ENCODE measurements around the gene NASP. TPM values are rescaled to one million over a fixed set of nuclear protein-coding genes. Genes with fewer than 3 reads are reported as not detected.
A peak's percentile ranks its signal among the peaks of the same experiment; 100 is the strongest.

NASP gene
- total RNA-seq, 1 donor from 2014 or later, result 185 TPM

DNA sequence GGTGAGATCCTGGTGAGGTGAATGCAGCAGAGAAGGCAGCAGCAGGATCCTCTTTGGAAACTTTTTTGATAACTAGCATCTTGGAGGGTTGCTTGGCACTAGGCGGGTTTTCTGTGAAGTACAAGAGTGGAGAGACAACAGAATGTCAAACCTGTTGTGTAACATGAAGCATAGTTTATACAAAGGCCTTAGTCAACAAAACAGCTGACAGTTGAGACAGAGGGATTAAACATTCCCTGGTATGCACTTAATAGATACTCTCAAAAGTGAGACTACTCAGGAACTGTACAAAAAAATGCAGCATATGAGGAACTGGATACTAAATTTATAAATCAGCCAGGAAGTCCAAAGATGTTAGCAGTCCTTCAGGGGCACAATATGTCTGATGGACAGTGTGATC is 56.5 kb downstream of the NASP start:
- no peak overlapping the region for H3K27ac Mint-ChIP-seq
- H3K4me3 Mint-ChIP-seq, result no peak overlapping the region
- peaks cover 18% of the 10 kb centered on the region for H3K36me3 Mint-ChIP-seq
- no peaks in the 10 kb centered on the region for H3K9me3 Mint-ChIP-seq
- TF ChIP-seq, protein P1, sequence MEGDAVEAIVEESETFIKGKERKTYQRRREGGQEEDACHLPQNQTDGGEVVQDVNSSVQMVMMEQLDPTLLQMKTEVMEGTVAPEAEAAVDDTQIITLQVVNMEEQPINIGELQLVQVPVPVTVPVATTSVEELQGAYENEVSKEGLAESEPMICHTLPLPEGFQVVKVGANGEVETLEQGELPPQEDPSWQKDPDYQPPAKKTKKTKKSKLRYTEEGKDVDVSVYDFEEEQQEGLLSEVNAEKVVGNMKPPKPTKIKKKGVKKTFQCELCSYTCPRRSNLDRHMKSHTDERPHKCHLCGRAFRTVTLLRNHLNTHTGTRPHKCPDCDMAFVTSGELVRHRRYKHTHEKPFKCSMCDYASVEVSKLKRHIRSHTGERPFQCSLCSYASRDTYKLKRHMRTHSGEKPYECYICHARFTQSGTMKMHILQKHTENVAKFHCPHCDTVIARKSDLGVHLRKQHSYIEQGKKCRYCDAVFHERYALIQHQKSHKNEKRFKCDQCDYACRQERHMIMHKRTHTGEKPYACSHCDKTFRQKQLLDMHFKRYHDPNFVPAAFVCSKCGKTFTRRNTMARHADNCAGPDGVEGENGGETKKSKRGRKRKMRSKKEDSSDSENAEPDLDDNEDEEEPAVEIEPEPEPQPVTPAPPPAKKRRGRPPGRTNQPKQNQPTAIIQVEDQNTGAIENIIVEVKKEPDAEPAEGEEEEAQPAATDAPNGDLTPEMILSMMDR (IDR thresholded peaks at IDR 0.05; ENCODE audit: unreplicated experiment), result no peak
- no peaks in the 10 kb centered on the region for H3K27me3 Mint-ChIP-seq (ENCODE audit: low read depth)
- no peaks in the 10 kb centered on the region for H3K4me1 Mint-ChIP-seq
- no peak for DNase-seq (ENCODE audit: low spot score in 2 of 2, unreplicated experiment in 2 of 2)

DNA sequence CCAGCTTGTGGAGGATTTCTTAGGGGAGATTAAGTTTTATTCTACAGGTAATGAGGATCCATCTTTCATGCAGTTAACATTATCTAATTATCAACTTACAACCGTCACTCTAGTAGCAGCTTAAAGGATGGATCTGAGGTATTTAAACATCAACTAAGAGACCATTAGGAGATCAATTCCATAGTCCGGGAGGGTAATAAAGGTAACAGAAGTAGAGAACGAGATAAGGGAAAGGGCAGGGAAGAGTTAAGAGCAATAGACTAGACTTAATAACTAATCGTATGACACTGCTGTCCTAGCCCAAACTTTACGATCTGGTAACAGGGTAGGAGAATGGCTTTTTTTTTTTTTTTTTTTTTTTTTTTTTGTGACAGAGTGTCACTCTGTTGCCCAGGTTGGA is 59.5 kb downstream of the NASP start:
- H3K4me3 Mint-ChIP-seq, result no peak overlapping the region
- no peaks in the 10 kb centered on the region for H3K27me3 Mint-ChIP-seq (ENCODE audit: low read depth)
- no peak overlapping the region for H3K27ac Mint-ChIP-seq
- TF ChIP-seq, protein P1 (IDR thresholded peaks at IDR 0.05; ENCODE audit: unreplicated experiment), result no peak
- no peaks in the 10 kb centered on the region for H3K4me1 Mint-ChIP-seq
- H3K9me3 Mint-ChIP-seq, result no peaks in the 10 kb centered on the region
- H3K36me3 Mint-ChIP-seq, result peaks cover 29% of the 10 kb centered on the region
- no peak for DNase-seq (ENCODE audit: low spot score in 2 of 2, unreplicated experiment in 2 of 2)

DNA sequence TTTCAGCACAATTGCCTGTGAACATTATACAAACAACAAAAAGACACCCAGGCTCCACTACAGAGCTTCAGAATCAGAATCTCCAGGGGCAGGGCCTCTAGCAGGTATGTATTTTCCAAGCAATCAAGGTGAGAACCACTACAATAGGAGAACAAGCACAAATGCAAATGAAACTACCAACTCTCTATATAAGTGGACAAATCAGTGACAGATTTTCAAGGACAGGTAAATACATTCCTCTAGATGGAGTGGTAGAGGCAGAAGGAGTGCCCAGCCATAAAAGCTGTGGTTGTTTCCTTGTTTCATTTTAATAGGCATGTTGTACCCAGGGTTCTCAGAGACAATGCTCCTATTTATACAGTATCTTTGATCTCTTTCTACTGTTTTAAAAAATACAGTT is 60.1 kb downstream of the NASP start:
- peaks cover 31% of the 10 kb centered on the region for H3K36me3 Mint-ChIP-seq
- no peak overlapping the region for H3K4me3 Mint-ChIP-seq
- H3K27me3 Mint-ChIP-seq (ENCODE audit: low read depth), result no peaks in the 10 kb centered on the region
- DNase-seq (ENCODE audit: low spot score in 2 of 2, unreplicated experiment in 2 of 2), result no peak
- TF ChIP-seq, protein P1 (IDR thresholded peaks at IDR 0.05; ENCODE audit: unreplicated experiment), result no peak
- peak overlapping the region; percentile 61 for H3K27ac Mint-ChIP-seq
- no peaks in the 10 kb centered on the region for H3K9me3 Mint-ChIP-seq
- H3K4me1 Mint-ChIP-seq, result no peaks in the 10 kb centered on the region

DNA sequence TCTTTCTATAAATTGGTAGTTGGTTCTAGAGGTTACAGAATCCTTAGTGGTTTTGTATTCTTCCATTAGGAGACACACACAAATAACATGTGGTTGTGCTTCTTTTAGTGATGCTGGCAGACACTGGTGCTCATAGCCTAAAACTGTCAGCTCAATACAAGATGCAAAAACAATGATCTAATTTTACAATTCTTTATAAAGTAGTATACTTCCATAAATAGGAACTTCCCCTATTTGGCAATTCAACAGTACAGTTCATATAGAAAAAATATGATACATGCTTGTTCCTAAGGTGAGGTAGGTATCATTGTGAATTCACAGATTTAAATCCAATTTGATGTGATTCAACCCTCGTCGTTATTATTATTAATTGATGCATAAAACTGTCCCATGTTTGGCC is 60.8 kb downstream of the NASP start:
- no peak overlapping the region for H3K27ac Mint-ChIP-seq
- H3K4me1 Mint-ChIP-seq, result no peaks in the 10 kb centered on the region
- no peak for DNase-seq (ENCODE audit: low spot score in 2 of 2, unreplicated experiment in 2 of 2)
- H3K36me3 Mint-ChIP-seq, result peaks cover 32% of the 10 kb centered on the region
- H3K9me3 Mint-ChIP-seq, result no peaks in the 10 kb centered on the region
- no peaks in the 10 kb centered on the region for H3K27me3 Mint-ChIP-seq (ENCODE audit: low read depth)
- TF ChIP-seq, protein P1 (IDR thresholded peaks at IDR 0.05; ENCODE audit: unreplicated experiment), result no peak
- no peak overlapping the region for H3K4me3 Mint-ChIP-seq

DNA sequence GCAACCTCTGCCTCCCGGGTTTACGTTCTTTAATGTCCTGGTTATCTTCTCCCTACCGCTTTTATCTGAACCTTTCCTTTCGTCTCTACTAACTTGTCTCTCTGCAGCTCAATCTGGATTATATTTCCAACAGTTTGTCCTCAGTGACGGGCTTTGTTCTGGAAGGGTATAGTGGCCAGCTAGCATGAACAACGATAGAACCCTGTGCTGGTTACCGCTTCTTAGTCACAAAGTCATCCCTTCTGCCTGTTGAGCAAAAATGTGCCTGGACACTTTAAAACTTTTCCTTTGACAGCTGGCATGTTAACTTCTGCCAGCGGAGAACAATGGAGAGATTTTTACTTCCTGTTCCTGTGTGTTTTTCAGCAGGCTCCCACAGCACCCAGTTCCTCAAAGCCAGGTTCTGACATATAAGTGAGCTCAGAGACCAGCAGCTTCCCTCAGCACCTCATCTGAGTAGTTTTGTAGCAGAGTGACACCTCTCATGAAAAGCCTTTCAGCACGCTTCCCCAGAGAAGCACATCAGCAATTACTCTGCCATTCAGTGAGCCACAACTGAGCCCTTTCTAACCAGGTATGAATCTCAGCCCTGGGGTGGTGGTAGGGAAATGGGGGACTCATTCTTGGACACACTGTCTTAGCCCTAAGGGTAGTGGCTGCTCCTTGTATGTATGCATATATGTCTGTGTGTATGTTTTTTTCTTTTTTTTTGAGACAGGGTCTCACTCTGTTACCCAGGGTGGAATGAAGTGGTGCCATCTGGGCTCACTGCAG is 63.6 kb downstream of the NASP start:
- H3K27me3 Mint-ChIP-seq (ENCODE audit: low read depth), result no peaks in the 10 kb centered on the region
- peaks cover 29% of the 10 kb centered on the region for H3K36me3 Mint-ChIP-seq
- TF ChIP-seq, protein P1 (IDR thresholded peaks at IDR 0.05; ENCODE audit: unreplicated experiment), result no peak
- no peak for DNase-seq (ENCODE audit: low spot score in 2 of 2, unreplicated experiment in 2 of 2)
- no peaks in the 10 kb centered on the region for H3K9me3 Mint-ChIP-seq
- H3K27ac Mint-ChIP-seq, result peak overlapping the region; percentile 47
- H3K4me3 Mint-ChIP-seq, result no peak overlapping the region
- no peaks in the 10 kb centered on the region for H3K4me1 Mint-ChIP-seq
